Measurements from ENCODE around the gene PORCN. TPM values are rescaled to one million over a fixed set of nuclear protein-coding genes. Genes with fewer than 3 reads are reported as not detected.

The PORCN gene
- total and polyA plus RNA-seq, 2 of the 13 experiments (the other 11 are each of a cell fraction or from before 2014, with no cell fraction given), result 3.9 to 5.8 TPM

DNA sequence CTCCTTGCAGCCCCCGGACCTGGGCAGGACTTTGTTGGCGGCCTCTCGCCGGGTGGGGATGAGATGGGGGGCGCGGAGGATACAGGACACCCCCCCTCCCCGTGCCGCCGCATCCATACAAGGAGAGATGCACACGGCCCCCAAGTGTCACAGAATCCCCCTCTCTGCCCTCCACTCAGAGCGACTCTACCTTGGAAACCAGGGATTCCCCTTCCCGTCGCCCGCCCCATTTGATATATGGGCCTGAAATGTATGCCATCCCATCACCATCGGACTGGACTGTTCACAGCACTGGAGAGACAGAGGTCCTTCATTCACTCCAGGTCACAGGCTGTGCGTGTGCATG lies 426 bp downstream of the PORCN start:
- POLR2A ChIA-PET, result no interaction called here
- no peaks in the 10 kb centered on the region for H3K27me3 ChIP-seq (ENCODE audit: control insufficient read depth in 1 of 2, insufficient read depth in 2 of 2, low read length in 2 of 2)
- ATAC-seq, result peak; percentile 21
- H2AFZ ChIP-seq (ENCODE audit: low read length), result no peak overlapping the region
- H3K9ac ChIP-seq (ENCODE audit: insufficient read depth, low read depth, low read length), result peak overlapping the region; percentile 56; the same call in 1 of the 2 replicates
- in situ Hi-C loops (cut with HindIII; ENCODE audit: extremely low pct_ligation_motif_present, low pct_unique_long_range_greater_than_20kb) (no loop called here), intact Hi-C loops (cut with micrococcal nuclease; ENCODE audit: unreplicated experiment) (loop anchor here (5.0 kb wide), 1 partner anchor 37 kb away; the partner anchor contains the start of gene SLC38A5)
- no peak for DNase-seq (ENCODE audit: low spot score)
- 40% methylated on average over 5 of the region's 16 CpGs for WGBS (ENCODE audit: low lambda C conversion rate)
- H3K27ac ChIP-seq (ENCODE audit: extremely low read length, insufficient read depth, low read length), result no peak overlapping the region
- BruUV-seq (replicated peaks), result no TSS peak
- no peaks in the 10 kb centered on the region for H4K20me1 ChIP-seq (ENCODE audit: insufficient read depth, low read length)
- TF ChIP-seq ZNF552 (CRISPR knock-in tag; IDR thresholded peaks at IDR 0.05; ENCODE audit: borderline replicate concordance) (no peak), ZNF558 (CRISPR knock-in tag; IDR thresholded peaks at IDR 0.05; ENCODE audit: borderline replicate concordance) (no peak), ZNF709 (CRISPR knock-in tag; IDR thresholded peaks at IDR 0.05) (no peak), ZNF101 (CRISPR knock-in tag; IDR thresholded peaks at IDR 0.05; ENCODE audit: borderline replicate concordance, low read depth) (no peak), FUBP1 (CRISPR knock-in tag; IDR thresholded peaks at IDR 0.05; ENCODE audit: borderline replicate concordance) (no peak), GZF1 (CRISPR knock-in tag; IDR thresholded peaks at IDR 0.05) (no peak), GFI1 (CRISPR knock-in tag; IDR thresholded peaks at IDR 0.05; ENCODE audit: borderline replicate concordance) (no peak), CAMTA2 (CRISPR knock-in tag; IDR thresholded peaks at IDR 0.05; ENCODE audit: borderline replicate concordance) (no peak), ZNF317 (CRISPR knock-in tag; IDR thresholded peaks at IDR 0.05) (no peak), HIVEP1 (CRISPR knock-in tag; IDR thresholded peaks at IDR 0.05) (no peak)
- H3K4me1 ChIP-seq (ENCODE audit: insufficient read depth, low read length), result peaks cover 10% of the 10 kb centered on the region
- no peaks in the 10 kb centered on the region for H3K9me3 ChIP-seq (ENCODE audit: low read length)
- H3K4me3 ChIP-seq (replicated peaks in 1 of 3; ENCODE audit: insufficient read depth in 1 of 3, low read depth in 2 of 3, low read length in 3 of 3), result peak overlapping the region; percentile 58 to 77 (median 73)
- H3K4me2 ChIP-seq (ENCODE audit: low read depth, low read length), result peak overlapping the region; percentile 70
- no peaks in the 10 kb centered on the region for H3K79me2 ChIP-seq (ENCODE audit: insufficient read depth, low read length)
- FAIRE-seq, result no peak
- CTCF ChIA-PET (ENCODE audit: low intra/inter-chr PET ratio, low total read pairs), result no interaction called here
- H3K36me3 ChIP-seq (replicated peaks in 1 of 2; ENCODE audit: control insufficient read depth in 1 of 2, insufficient read depth in 2 of 2, low read length in 2 of 2), result no peaks in the 10 kb centered on the region

Measured in HepG2 (cell line).